Colonic mucosa (tissue), 4 donors: Measurements from ENCODE around the gene GFOD1. TPM values are rescaled to one million over a fixed set of nuclear protein-coding genes. Genes with fewer than 3 reads are reported as not detected.

Experiments used
- DNase-seq: peaks from one replicate; pipeline ENCODE4 v3.0.0-alpha.2; 2020
- H3K27ac ChIP-seq: fragments of 200-600 bp; one replicate; pipeline ENCODE4 v1.8.0; 2021
- H3K27me3 ChIP-seq: fragments of 200-600 bp; one replicate; pipeline ENCODE4 v1.8.0; 2021
- H3K36me3 ChIP-seq: fragments of 200-600 bp; one replicate; pipeline ENCODE4 v1.8.0; 2021
- H3K4me1 ChIP-seq: fragments of 200-600 bp; one replicate; pipeline ENCODE4 v1.8.0; 2021; ENCODE audit warnings: mild to moderate bottlenecking
- H3K4me3 ChIP-seq: fragments of 200-600 bp; one replicate; pipeline ENCODE4 v1.8.0; 2021
- H3K9ac ChIP-seq, 2 donors: one replicate each; pipeline ENCODE4 v1.7.0; 2013; ENCODE audit warnings: control low read depth in 2 of 2, low read depth in 2 of 2, low read length in 2 of 2
- H3K9me3 ChIP-seq: fragments of 200-600 bp; one replicate; pipeline ENCODE4 v1.8.0; 2021
- intact Hi-C: fragments of 100-400 bp; cut with DNase I; formaldehyde crosslinking; loops from one replicate; pipeline ENCODE4 v1.14.1; 2022
- total RNA-seq, 2 donors: library from RNA; stranded (reverse); fragmentation: NEBNext Ultra II Directional in 1 of 2; extraction: Animal tissue kit (Norgen Biotek cat#: 25700) in 1 of 2; gene quantifications; one replicate each; pipeline ENCODE4 v1.2.1, GENCODE V29; 2021
- TF ChIP-seq, protein P1 (sequence below): fragments of 200-600 bp; IDR thresholded peaks from one replicate; pipeline ENCODE4 v1.8.0; 2022; ENCODE audit warnings: antibody characterized with exemption, mild to moderate bottlenecking
- donor health status: healthy.
- donor health status: DM: no; HTN: no; CAD: no.
- donor health status: DM: no; HTN: no; CAD: no.

The GFOD1 gene
- total RNA-seq, 2 donors from 2014 or later, result 6.9 to 7.6 TPM

- Histone ChIP-seq H3K36me3 (no peaks in the 10 kb centered on the region), H3K27me3 (no peaks in the 10 kb centered on the region), H3K9ac (no peak overlapping the region), H3K27ac (no peak overlapping the region), H3K9me3 (no peaks in the 10 kb centered on the region), H3K4me3 (no peak overlapping the region), H3K4me1 (peaks cover 6% of the 10 kb centered on the region)
- DNase-seq, result no peak
- intact Hi-C loops, result no loop called here
- TF ChIP-seq, protein P1, sequence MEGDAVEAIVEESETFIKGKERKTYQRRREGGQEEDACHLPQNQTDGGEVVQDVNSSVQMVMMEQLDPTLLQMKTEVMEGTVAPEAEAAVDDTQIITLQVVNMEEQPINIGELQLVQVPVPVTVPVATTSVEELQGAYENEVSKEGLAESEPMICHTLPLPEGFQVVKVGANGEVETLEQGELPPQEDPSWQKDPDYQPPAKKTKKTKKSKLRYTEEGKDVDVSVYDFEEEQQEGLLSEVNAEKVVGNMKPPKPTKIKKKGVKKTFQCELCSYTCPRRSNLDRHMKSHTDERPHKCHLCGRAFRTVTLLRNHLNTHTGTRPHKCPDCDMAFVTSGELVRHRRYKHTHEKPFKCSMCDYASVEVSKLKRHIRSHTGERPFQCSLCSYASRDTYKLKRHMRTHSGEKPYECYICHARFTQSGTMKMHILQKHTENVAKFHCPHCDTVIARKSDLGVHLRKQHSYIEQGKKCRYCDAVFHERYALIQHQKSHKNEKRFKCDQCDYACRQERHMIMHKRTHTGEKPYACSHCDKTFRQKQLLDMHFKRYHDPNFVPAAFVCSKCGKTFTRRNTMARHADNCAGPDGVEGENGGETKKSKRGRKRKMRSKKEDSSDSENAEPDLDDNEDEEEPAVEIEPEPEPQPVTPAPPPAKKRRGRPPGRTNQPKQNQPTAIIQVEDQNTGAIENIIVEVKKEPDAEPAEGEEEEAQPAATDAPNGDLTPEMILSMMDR, result no peak
These were observed 45.6 kb downstream of the GFOD1 start for GRCh38 chr6:13441778-13442177.

GRCh38 chr6:13439644-13440043 lies 47.8 kb downstream of the GFOD1 start:
- H3K27me3 ChIP-seq, result no peaks in the 10 kb centered on the region
- TF ChIP-seq, protein P1, result no peak
- H3K4me3 ChIP-seq, result no peak overlapping the region
- H3K27ac ChIP-seq, result no peak overlapping the region
- H3K9ac ChIP-seq, result no peak overlapping the region
- H3K4me1 ChIP-seq, result peaks cover 6% of the 10 kb centered on the region
- no peak for DNase-seq
- H3K36me3 ChIP-seq, result no peaks in the 10 kb centered on the region
- no peaks in the 10 kb centered on the region for H3K9me3 ChIP-seq
- intact Hi-C loops, result no loop called here

DNA sequence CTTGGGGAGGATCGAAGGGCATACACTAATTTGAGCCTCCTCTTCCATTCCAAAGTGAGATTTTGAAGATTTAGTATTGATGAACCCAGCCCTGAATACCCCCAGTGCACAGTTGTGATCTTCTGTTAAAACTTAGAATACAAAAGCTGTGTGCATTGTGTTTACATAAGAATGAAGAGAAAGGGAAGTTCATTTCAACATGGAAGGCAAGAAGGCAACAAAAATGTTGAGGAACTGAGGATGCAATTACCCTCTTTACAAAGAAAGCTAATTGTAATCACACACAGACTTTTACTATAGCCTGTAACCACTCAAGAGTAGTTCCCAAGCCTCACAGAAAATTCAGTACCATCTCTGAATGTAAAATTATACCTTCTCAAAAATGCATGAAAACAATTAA lies 49.3 kb downstream of the GFOD1 start:
- intact Hi-C loops, result no loop called here
- no peak for DNase-seq
- no peaks in the 10 kb centered on the region for H3K9me3 ChIP-seq
- no peak overlapping the region for H3K4me3 ChIP-seq
- no peaks in the 10 kb centered on the region for H3K27me3 ChIP-seq
- H3K27ac ChIP-seq, result no peak overlapping the region
- no peaks in the 10 kb centered on the region for H3K36me3 ChIP-seq
- TF ChIP-seq, protein P1, result no peak
- H3K9ac ChIP-seq, result no peak overlapping the region
- H3K4me1 ChIP-seq, result peaks cover 6% of the 10 kb centered on the region

- no peak for DNase-seq
- no peak overlapping the region for H3K9ac ChIP-seq
- TF ChIP-seq, protein P1, result no peak
- no peaks in the 10 kb centered on the region for H3K9me3 ChIP-seq
- no peak overlapping the region for H3K27ac ChIP-seq
- peaks cover 6% of the 10 kb centered on the region for H3K4me1 ChIP-seq
- H3K27me3 ChIP-seq, result no peaks in the 10 kb centered on the region
- intact Hi-C loops, result no loop called here
- H3K4me3 ChIP-seq, result no peak overlapping the region
- no peaks in the 10 kb centered on the region for H3K36me3 ChIP-seq
These were observed 50.0 kb downstream of the GFOD1 start for GRCh38 chr6:13437218-13437996.

DNA sequence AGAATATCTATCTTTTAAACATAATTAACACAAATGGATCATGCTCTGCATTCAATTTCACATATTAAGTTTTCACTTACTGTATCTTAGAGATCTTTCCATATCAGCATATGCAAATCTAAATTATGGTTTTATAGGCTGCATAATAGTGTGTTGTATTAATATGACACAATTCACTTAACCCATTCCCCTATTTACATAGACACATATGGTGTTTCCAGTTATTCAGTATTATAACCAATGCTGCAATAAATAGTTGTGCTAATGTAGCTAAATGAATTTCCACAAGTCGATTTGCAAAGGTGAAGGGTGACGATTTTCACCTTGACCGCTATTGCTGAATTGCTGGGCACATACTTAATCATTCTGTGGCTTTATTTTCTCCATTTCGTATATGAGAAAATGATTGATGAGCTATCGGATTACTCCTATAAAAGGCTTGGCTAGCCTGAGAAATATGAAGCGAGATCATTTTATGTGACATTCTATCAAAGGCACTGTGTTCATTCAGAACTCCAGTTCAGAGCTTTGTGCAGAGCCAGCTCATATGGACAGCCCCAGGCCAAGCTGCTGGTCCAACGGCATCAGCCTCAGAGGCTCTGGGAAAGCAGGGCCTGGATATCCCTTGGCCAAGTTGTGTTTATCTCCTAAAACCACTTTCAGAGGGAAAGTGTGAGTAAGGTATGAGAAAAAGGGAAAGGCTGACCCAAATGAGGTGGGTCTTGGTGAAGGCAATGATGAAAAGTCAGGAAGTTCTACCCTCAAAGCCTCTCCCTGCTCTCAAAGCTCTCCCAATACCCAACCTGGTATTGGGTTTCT lies 50.8 kb downstream of the GFOD1 start:
- Histone ChIP-seq H3K4me3 (no peak overlapping the region), H3K4me1 (peaks cover 2% of the 10 kb centered on the region), H3K27me3 (no peaks in the 10 kb centered on the region), H3K9me3 (no peaks in the 10 kb centered on the region), H3K27ac (no peak overlapping the region), H3K36me3 (no peaks in the 10 kb centered on the region), H3K9ac (no peak overlapping the region)
- intact Hi-C loops, result no loop called here
- no peak for DNase-seq
- TF ChIP-seq, protein P1, result no peak
